Measurements from ENCODE around the gene MATN4.

Gene MATN4

DNA sequence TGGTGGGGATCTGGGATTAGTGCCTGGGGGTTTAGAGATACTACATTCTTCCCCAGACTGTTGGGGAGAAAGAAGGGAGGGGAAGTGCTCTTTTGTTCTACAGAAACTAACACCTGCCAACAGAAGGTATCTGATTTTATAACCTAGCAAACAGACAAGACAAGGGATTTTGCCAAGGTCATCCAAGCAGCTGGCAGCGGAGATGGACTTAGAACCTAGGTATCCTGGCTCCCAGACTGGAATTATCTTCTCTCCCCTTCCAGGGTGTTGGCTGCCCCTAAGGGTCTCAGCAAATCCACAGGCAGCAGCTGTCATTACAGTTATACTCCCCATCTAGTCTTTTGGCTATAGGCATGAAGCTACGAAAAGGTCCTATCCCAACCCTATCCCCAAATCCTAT is 31.7 kb upstream of the MATN4 start:
- H3K9me3 ChIP-seq (ENCODE audit: insufficient read depth, low read length): no peaks in the 10 kb centered on the region
- no peak overlapping the region for H3K9ac ChIP-seq (ENCODE audit: low read length)
- H4K20me1 ChIP-seq (ENCODE audit: low read depth, low read length): no peaks in the 10 kb centered on the region
- no peaks in the 10 kb centered on the region for H3K79me2 ChIP-seq (ENCODE audit: insufficient read depth, low read length)
- no peaks in the 10 kb centered on the region for H3F3A ChIP-seq (ENCODE audit: insufficient read depth)
- H3K4me2 ChIP-seq (ENCODE audit: low read depth, low read length, poor library complexity, severe bottlenecking): no peak overlapping the region
- TF ChIP-seq, protein P1, sequence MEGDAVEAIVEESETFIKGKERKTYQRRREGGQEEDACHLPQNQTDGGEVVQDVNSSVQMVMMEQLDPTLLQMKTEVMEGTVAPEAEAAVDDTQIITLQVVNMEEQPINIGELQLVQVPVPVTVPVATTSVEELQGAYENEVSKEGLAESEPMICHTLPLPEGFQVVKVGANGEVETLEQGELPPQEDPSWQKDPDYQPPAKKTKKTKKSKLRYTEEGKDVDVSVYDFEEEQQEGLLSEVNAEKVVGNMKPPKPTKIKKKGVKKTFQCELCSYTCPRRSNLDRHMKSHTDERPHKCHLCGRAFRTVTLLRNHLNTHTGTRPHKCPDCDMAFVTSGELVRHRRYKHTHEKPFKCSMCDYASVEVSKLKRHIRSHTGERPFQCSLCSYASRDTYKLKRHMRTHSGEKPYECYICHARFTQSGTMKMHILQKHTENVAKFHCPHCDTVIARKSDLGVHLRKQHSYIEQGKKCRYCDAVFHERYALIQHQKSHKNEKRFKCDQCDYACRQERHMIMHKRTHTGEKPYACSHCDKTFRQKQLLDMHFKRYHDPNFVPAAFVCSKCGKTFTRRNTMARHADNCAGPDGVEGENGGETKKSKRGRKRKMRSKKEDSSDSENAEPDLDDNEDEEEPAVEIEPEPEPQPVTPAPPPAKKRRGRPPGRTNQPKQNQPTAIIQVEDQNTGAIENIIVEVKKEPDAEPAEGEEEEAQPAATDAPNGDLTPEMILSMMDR (IDR thresholded peaks at IDR 0.05; ENCODE audit: insufficient read depth, low read length, poor library complexity, severe bottlenecking): no peak
- no peak for TF ChIP-seq EZH2phosphoT487 (conservative IDR thresholded peaks at IDR 0.05; ENCODE audit: low read length)
- H3K36me3 ChIP-seq (ENCODE audit: low read length): no peaks in the 10 kb centered on the region
- H3K27ac ChIP-seq (ENCODE audit: low read depth, low read length): no peak overlapping the region
- H2AFZ ChIP-seq (ENCODE audit: low read depth, low read length, severe bottlenecking): no peak overlapping the region
- H3K9me2 ChIP-seq (replicated peaks; ENCODE audit: insufficient read depth, low read length): no peaks in the 10 kb centered on the region
- no peaks in the 10 kb centered on the region for H3K27me3 ChIP-seq (ENCODE audit: low read length)
- no peak overlapping the region for H3K4me3 ChIP-seq (ENCODE audit: insufficient read depth, low read length, poor library complexity, severe bottlenecking)

DNA sequence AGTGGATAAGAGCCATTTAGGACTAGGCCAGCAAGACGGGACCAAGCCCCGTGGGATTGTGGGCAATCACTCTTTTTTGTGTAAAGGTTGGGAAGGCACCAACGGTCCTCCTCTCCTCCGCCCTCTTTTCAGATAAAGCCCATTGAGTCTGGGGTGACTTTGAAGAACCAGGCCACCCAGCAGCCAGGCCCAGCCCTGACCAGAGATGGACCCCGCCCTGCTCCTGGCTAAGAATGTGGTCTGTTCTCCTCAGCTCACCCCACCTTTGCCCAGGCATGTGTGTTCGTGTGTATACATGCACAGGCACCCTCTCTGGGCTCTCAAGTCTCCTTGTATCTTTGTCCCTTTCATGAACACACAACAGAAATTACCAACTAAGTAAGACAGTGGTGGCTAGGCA is 31.0 kb upstream of the MATN4 start:
- Histone ChIP-seq H3K27me3 (ENCODE audit: low read length) (no peaks in the 10 kb centered on the region), H3K9ac (ENCODE audit: low read length) (no peak overlapping the region), H3F3A (ENCODE audit: insufficient read depth) (no peaks in the 10 kb centered on the region), H3K4me2 (ENCODE audit: low read depth, low read length, poor library complexity, severe bottlenecking) (no peak overlapping the region), H3K36me3 (ENCODE audit: low read length) (no peaks in the 10 kb centered on the region), H3K9me3 (ENCODE audit: insufficient read depth, low read length) (no peaks in the 10 kb centered on the region), H3K27ac (ENCODE audit: low read depth, low read length) (no peak overlapping the region), H3K9me2 (replicated peaks; ENCODE audit: insufficient read depth, low read length) (no peaks in the 10 kb centered on the region), H3K79me2 (ENCODE audit: insufficient read depth, low read length) (no peaks in the 10 kb centered on the region), H4K20me1 (ENCODE audit: low read depth, low read length) (no peaks in the 10 kb centered on the region), H3K4me3 (ENCODE audit: insufficient read depth, low read length, poor library complexity, severe bottlenecking) (no peak overlapping the region), H2AFZ (ENCODE audit: low read depth, low read length, severe bottlenecking) (no peak overlapping the region)
- TF ChIP-seq, protein P1 (IDR thresholded peaks at IDR 0.05; ENCODE audit: insufficient read depth, low read length, poor library complexity, severe bottlenecking): no peak
- TF ChIP-seq EZH2phosphoT487 (conservative IDR thresholded peaks at IDR 0.05; ENCODE audit: low read length): no peak

DNA sequence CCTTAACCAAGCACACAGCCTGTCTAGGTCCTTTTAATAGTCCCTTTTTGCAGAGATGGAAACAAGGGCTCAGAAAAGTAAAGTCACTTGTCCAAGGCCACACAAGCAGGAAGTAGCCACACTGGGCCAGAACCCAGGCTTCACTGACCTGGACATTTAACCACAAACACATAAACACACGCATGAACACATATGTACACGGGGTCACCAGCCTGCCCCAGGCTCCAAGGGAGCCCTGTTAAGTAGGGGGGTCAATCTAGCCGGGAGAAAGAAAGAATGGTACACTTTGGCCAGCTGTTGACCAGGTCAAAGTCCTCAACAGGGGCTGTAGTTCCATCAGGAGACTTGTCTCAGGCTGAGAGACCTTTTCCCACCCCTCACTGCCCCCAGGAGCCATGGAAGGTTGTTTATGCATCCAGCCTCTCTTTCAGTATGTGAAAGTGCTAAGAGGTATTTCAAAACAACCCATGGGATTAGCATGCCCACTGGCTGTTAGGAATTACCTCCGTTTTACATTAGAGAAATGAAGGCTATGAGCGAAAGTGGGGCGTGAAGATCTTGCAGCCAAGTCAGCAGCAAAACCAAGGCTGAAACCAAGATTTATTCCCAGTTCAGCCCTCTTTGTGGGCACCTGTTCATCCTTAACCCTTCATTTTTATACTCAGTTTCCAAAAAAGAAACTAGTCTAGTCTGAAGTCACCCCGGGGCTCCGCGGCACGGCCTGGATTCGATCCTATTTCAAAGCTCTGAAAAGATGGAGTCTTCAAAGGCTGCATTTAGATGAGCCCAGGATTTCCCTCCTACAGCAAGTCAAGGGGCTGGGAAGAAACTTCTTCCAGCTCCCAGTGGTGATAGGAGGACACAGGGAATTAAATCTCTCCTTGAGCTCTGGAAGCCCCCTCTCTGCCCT is 30.3 kb upstream of the MATN4 start:
- Histone ChIP-seq H3K4me3 (ENCODE audit: insufficient read depth, low read length, poor library complexity, severe bottlenecking) (no peak overlapping the region), H3K79me2 (ENCODE audit: insufficient read depth, low read length) (no peaks in the 10 kb centered on the region), H3K27ac (ENCODE audit: low read depth, low read length) (no peak overlapping the region), H3K27me3 (ENCODE audit: low read length) (no peaks in the 10 kb centered on the region), H3F3A (ENCODE audit: insufficient read depth) (no peaks in the 10 kb centered on the region), H3K9me3 (ENCODE audit: insufficient read depth, low read length) (no peaks in the 10 kb centered on the region), H3K36me3 (ENCODE audit: low read length) (no peaks in the 10 kb centered on the region), H2AFZ (ENCODE audit: low read depth, low read length, severe bottlenecking) (no peak overlapping the region), H3K4me2 (ENCODE audit: low read depth, low read length, poor library complexity, severe bottlenecking) (no peak overlapping the region), H4K20me1 (ENCODE audit: low read depth, low read length) (no peaks in the 10 kb centered on the region), H3K9me2 (replicated peaks; ENCODE audit: insufficient read depth, low read length) (no peaks in the 10 kb centered on the region), H3K9ac (ENCODE audit: low read length) (no peak overlapping the region)
- TF ChIP-seq EZH2phosphoT487 (conservative IDR thresholded peaks at IDR 0.05; ENCODE audit: low read length): no peak
